GM12878 (cell line): Measurements from ENCODE around the gene GCK. TPM values are rescaled to one million over a fixed set of nuclear protein-coding genes. Genes with fewer than 3 reads are reported as not detected.

Experiments used
- ATAC-seq: fragments of 200-7000 bp; cut with Tn5 transposase; 3 replicates; pipeline ENCODE4 v1.9.1; 2020; ENCODE audit warnings: mild to moderate bottlenecking, moderate library complexity
- BruUV-seq: library from RNA; stranded (reverse); fragments of 400-500 nt; replicated peaks from 2 replicates; lab custom pipeline; 2021; lab: Mats Ljungman, UMichigan
- CTCF ChIA-PET: fragments of 300-600 bp; sonication (Branson Sonifier 250); formaldehyde crosslinking; extraction: SDS; loops from one replicate; lab custom pipeline; 2021; ENCODE audit warnings: inconsistent platforms; lab: Yijun Ruan, JAX
- POLR2A ChIA-PET: fragments of 350-600 bp; formaldehyde crosslinking; extraction: SDS; loops from one replicate; lab custom pipeline; 2021; ENCODE audit warnings: inconsistent platforms; lab: Charles Lee
- RAD21 ChIA-PET: fragments of 300-600 bp; sonication (Branson Sonifier 250); formaldehyde crosslinking; loops from one replicate; lab custom pipeline; 2023; ENCODE audit warnings: antibody characterized with exemption; ENCODE audit not compliant: unreplicated experiment; lab: Charles Lee
- SMC1A ChIA-PET: fragments of 300-600 bp; sonication (Branson Sonifier 250); formaldehyde crosslinking; loops from one replicate; lab custom pipeline; 2023; ENCODE audit not compliant: unreplicated experiment, uncharacterized antibody; lab: Charles Lee
- DNase-seq: peaks from one replicate; pipeline ENCODE4 v3.0.0-alpha.2; 2011; ENCODE audit warnings: low read depth, low spot score
- FAIRE-seq: peaks from 3 replicates; lab custom pipeline; 2011; peaks lifted over from hg19 to GRCh38; lab: Jason Lieb, UNC
- H2AFZ ChIP-seq: 2 replicates; pipeline ENCODE4 v1.6.0; 2011; ENCODE audit warnings: low read depth, low read length, control low read depth; ENCODE audit not compliant: control insufficient read depth
- H3K27ac ChIP-seq: 2 replicates; pipeline ENCODE4 v1.5.1; 2011; ENCODE audit warnings: control low read depth; ENCODE audit not compliant: control insufficient read depth, insufficient read depth
- H3K27me3 ChIP-seq, 2 experiments: replicated peaks in 1 of 2; 2 replicates each; pipeline versions ENCODE4 v1.6.0 to v1.6.1; 2011; ENCODE audit warnings: low read length in 1 of 2; ENCODE audit not compliant: control insufficient read depth in 2 of 2, insufficient read depth in 2 of 2
- H3K36me3 ChIP-seq, 2 experiments: 2 replicates each; pipeline ENCODE4 v1.5.1; 2011; ENCODE audit warnings: low read length in 1 of 2; ENCODE audit not compliant: control insufficient read depth in 2 of 2, insufficient read depth in 2 of 2
- H3K4me1 ChIP-seq: 2 replicates; pipeline ENCODE4 v1.6.1; 2011; ENCODE audit warnings: mild to moderate bottlenecking, low read length, moderate library complexity, mixed read lengths; ENCODE audit not compliant: control insufficient read depth, insufficient read depth
- H3K4me2 ChIP-seq: 2 replicates; pipeline ENCODE4 v1.6.0; 2011; ENCODE audit warnings: control low read depth; ENCODE audit not compliant: control insufficient read depth, insufficient read depth
- H3K4me3 ChIP-seq: fragments of 200-600 bp; sonication (generic); 2 replicates; pipeline ENCODE4 v1.5.1; 2016
- H3K79me2 ChIP-seq: 2 replicates; pipeline ENCODE4 v1.6.0; 2011; ENCODE audit warnings: low read length; ENCODE audit not compliant: control insufficient read depth, insufficient read depth
- H3K9ac ChIP-seq: 2 replicates; pipeline ENCODE4 v1.8.0; 2011; ENCODE audit warnings: low read length, control low read depth, mixed read lengths; ENCODE audit not compliant: control insufficient read depth, insufficient read depth
- H3K9me3 ChIP-seq: replicated peaks from 3 replicates; pipeline ENCODE4 v1.5.1; 2011; ENCODE audit warnings: mild to moderate bottlenecking, low read length; ENCODE audit not compliant: control insufficient read depth, insufficient read depth
- H4K20me1 ChIP-seq: 2 replicates; pipeline ENCODE4 v1.6.0; 2011; ENCODE audit not compliant: control insufficient read depth, insufficient read depth
- ATF7 ChIP-seq: fragments of 450-650 bp; IDR thresholded peaks from 2 replicates; pipeline ENCODE4 v1.6.1; 2016; ENCODE audit warnings: low read depth, mild to moderate bottlenecking
- CHD2 ChIP-seq: IDR thresholded peaks from 2 replicates; pipeline ENCODE4 v1.6.1; 2011; ENCODE audit warnings: low read depth, low read length, improper control_type of control experiment, borderline replicate concordance
- DPF2 ChIP-seq: fragments of 450-650 bp; IDR thresholded peaks from 2 replicates; pipeline ENCODE4 v1.6.1; 2017; ENCODE audit warnings: mild to moderate bottlenecking
- EGR1 ChIP-seq, 2 experiments: IDR thresholded peaks; 1 replicate in 1 of 2; 2 replicates in 1 of 2; pipeline ENCODE4 v1.6.1; 2011 to 2012; ENCODE audit warnings: low read depth in 2 of 2, low read length in 2 of 2, borderline replicate concordance in 1 of 2, mild to moderate bottlenecking in 1 of 2, moderate library complexity in 1 of 2
- ESRRA ChIP-seq: IDR thresholded peaks from 2 replicates; pipeline ENCODE4 v1.6.1; 2012; ENCODE audit warnings: mild to moderate bottlenecking, low read length, improper control_type of control experiment
- IKZF1 ChIP-seq: fragments of 450-650 bp; conservative IDR thresholded peaks from 2 replicates; pipeline ENCODE4 v1.6.1; 2017; ENCODE audit warnings: antibody characterized with exemption, mild to moderate bottlenecking
- IKZF2 ChIP-seq, 2 experiments: fragments of 450-650 bp; IDR thresholded peaks; 2 replicates each; pipeline ENCODE4 v1.6.1; 2017; ENCODE audit warnings: mild to moderate bottlenecking in 2 of 2, moderate library complexity in 2 of 2
- IRF4 ChIP-seq: IDR thresholded peaks from 2 replicates; pipeline ENCODE4 v1.6.1; 2011; ENCODE audit warnings: low read depth, low read length
- MEF2B ChIP-seq: fragments of 450-650 bp; IDR thresholded peaks from 2 replicates; pipeline ENCODE4 v1.6.1; 2018; ENCODE audit warnings: mild to moderate bottlenecking, moderate library complexity; ENCODE audit not compliant: partially characterized antibody, poor library complexity, severe bottlenecking
- MTA2 ChIP-seq: fragments of 450-650 bp; IDR thresholded peaks from 2 replicates; pipeline ENCODE4 v1.6.1; 2016; ENCODE audit warnings: low read depth, mild to moderate bottlenecking, moderate library complexity
- NBN ChIP-seq: fragments of 450-650 bp; IDR thresholded peaks from 2 replicates; pipeline ENCODE4 v1.6.1; 2016
- NR2C1 ChIP-seq: fragments of 450-650 bp; IDR thresholded peaks from 2 replicates; pipeline ENCODE4 v1.6.1; 2017; ENCODE audit warnings: antibody characterized with exemption, mild to moderate bottlenecking, moderate library complexity
- NR2F1 ChIP-seq: fragments of 450-650 bp; conservative IDR thresholded peaks from 2 replicates; pipeline ENCODE4 v1.6.1; 2017; ENCODE audit warnings: mild to moderate bottlenecking
- RB1 ChIP-seq: fragments of 450-650 bp; formaldehyde crosslinking; IDR thresholded peaks from 2 replicates; pipeline ENCODE4 v1.6.1; 2017; ENCODE audit warnings: mild to moderate bottlenecking, borderline replicate concordance
- RUNX3 ChIP-seq: IDR thresholded peaks from 2 replicates; pipeline ENCODE4 v1.6.1; 2012; ENCODE audit warnings: low read length, inconsistent platforms
- SMARCA5 ChIP-seq: fragments of 450-650 bp; IDR thresholded peaks from 2 replicates; pipeline ENCODE4 v1.6.1; 2017; ENCODE audit warnings: mild to moderate bottlenecking
- SPI1 ChIP-seq: IDR thresholded peaks from 2 replicates; pipeline ENCODE4 v1.6.1; 2011; ENCODE audit warnings: low read depth, mild to moderate bottlenecking, low read length, moderate library complexity, borderline replicate concordance; ENCODE audit not compliant: insufficient read depth
- TCF12 ChIP-seq: IDR thresholded peaks from 2 replicates; pipeline ENCODE4 v1.6.1; 2011; ENCODE audit warnings: low read depth, mild to moderate bottlenecking, low read length
- TCF3 ChIP-seq: IDR thresholded peaks from 2 replicates; pipeline ENCODE4 v1.6.1; 2012; ENCODE audit warnings: low read depth, mild to moderate bottlenecking, low read length, borderline replicate concordance; ENCODE audit not compliant: insufficient read depth
- USF2 ChIP-seq: IDR thresholded peaks from 2 replicates; pipeline ENCODE4 v1.6.1; 2011; ENCODE audit warnings: low read depth, low read length, improper control_type of control experiment, borderline replicate concordance
- ZBED1 ChIP-seq: IDR thresholded peaks from 2 replicates; pipeline ENCODE4 v1.6.1; 2016; ENCODE audit warnings: borderline replicate concordance
- ZNF217 ChIP-seq: fragments of 450-650 bp; IDR thresholded peaks from 2 replicates; pipeline ENCODE4 v1.6.1; 2017; ENCODE audit warnings: antibody characterized with exemption, mild to moderate bottlenecking
- WGBS: methylation state at CpG from one replicate; pipeline ENCODE4 v1.1.6; 2016; ENCODE audit warnings: low lambda C conversion rate; ENCODE audit not compliant: insufficient replicate concordance, insufficient coverage; ENCODE audit errors: missing lambda C conversion rate; 5-methylcytosine and 5-hydroxymethylcytosine counted together
- in situ Hi-C: fragments of 300-500 bp; cut with MboI; formaldehyde crosslinking; loops from 9 replicates; pipeline ENCODE4 v1.14.3; 2018; ENCODE audit warnings: mixed read lengths
- intact Hi-C: fragments of 100-400 bp; cut with micrococcal nuclease; formaldehyde crosslinking; loops from one replicate; pipeline ENCODE4 v1.14.2; 2022; ENCODE audit not compliant: unreplicated experiment
- polyA plus RNA-seq, 11 experiments: library from polyadenylated mRNA; depleted of rRNA in 4 of 11; unstranded in 6 of 11; stranded (reverse) in 5 of 11; fragments of >200 nt; fragmentation: Nextera tagmentation in 4 of 11; fragmentation: Illumina TruSeq in 1 of 11; extraction: Ambion mirVana in 4 of 11; extraction: Trizol in 1 of 11; gene quantifications; 1 replicate in 1 of 11; 2 replicates in 10 of 11; pipeline versions ENCODE4 v1.2.1 to v1.2.3, GENCODE V29; 2011 to 2016; ENCODE audit warnings: inconsistent platforms in 2 of 11, missing spikeins in 2 of 11, low read depth in 1 of 11
- total RNA-seq, 4 experiments: library from RNA; depleted of rRNA in 3 of 4; stranded (reverse); fragments of >200 nt in 3 of 4; fragmentation: Illumina TruSeq in 1 of 4; extraction: Trizol in 1 of 4; gene quantifications; 2 replicates each; pipeline versions ENCODE4 v1.2.1 to v1.2.3, GENCODE V29; 2013 to 2021

The GCK gene
- total and polyA plus RNA-seq, 10 of the 15 experiments (the other 5 are each of a cell fraction or from before 2014, with no cell fraction given): 0.06 to 0.16 TPM; not detected in 8

DNA sequence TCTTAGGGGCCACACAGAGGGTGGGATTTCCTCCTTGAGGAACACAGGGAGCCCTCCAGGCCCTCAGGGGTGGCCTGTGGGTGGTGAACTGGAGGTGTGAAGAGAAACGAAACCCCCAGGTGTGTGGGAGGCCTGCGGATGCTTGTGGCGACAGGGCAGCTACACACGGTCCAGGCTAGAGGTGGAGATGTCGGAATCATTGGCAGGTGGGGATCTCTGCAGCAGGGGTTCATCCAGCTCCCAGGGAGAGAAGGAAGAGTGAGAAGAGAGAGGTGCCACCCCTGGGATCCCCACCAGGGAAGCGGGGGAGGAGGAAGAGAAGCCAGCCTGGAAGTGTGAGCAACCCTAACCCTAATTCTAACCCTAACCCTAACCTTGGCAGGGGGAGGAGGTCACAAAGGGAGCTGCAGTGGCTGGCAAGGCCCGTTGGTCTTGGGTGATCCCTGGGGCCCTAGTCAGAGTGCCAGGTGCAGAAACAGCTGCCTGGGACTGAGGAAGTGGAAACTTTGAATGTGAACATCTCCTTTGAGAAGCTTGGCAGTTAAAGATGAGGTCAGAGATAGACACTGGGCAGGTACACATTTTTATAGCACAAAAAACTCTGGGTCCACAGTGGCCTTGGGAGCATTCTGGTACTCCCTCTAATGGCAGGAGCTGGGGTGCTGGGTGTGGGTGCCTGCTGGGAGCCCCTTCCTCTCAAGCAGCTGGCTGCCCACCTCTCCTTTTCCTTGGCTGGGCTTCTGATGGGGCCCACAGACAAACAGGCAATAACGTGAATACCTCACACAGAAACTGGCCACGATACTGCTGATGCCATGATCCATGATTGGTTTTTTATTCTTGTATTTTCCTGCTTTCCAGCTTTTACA, 91.9 kb downstream of the GCK start:
- H4K20me1 ChIP-seq: no peaks in the 10 kb centered on the region
- no peak overlapping the region for H3K9ac ChIP-seq
- ATAC-seq (peak; percentile 73), FAIRE-seq (no peak), DNase-seq (peak; percentile 15)
- BruUV-seq: no TSS peak
- H3K4me2 ChIP-seq: peak overlapping the region; percentile 44; the same call in 1 of the 2 replicates
- intact Hi-C loops: no loop called here
- H3K4me1 ChIP-seq: peaks cover 14% of the 10 kb centered on the region
- RAD21 ChIA-PET: interaction anchor here (1.0 to 1.3 kb wide), 3 partner anchors 19 to 53 kb away, joined by 3 to 4 read pairs (median 3); partner anchors contain the start of gene DBNL
- POLR2A ChIA-PET: interaction anchor here (0.5 to 0.9 kb wide), 2 partner anchors 16 to 196 kb away, joined by 3 to 5 read pairs; no protein-coding TSS in a partner anchor
- H3K27ac ChIP-seq: no peak overlapping the region; the same call in 1 of the 2 replicates
- no peaks in the 10 kb centered on the region for H3K79me2 ChIP-seq
- in situ Hi-C loops: no loop called here
- no peaks in the 10 kb centered on the region for H3K36me3 ChIP-seq
- peak overlapping the region; percentile 33 for H2AFZ ChIP-seq
- SMC1A ChIA-PET: interaction anchor here (1.4 to 2.0 kb wide), 4 partner anchors 12 to 25 kb away, joined by 3 to 6 read pairs (median 4); no protein-coding TSS in a partner anchor
- 12% methylated on average over 9 of the region's 9 CpGs for WGBS
- CTCF ChIA-PET: interaction anchor here (0.8 to 2.8 kb wide), 5 partner anchors 12 to 182 kb away, joined by 3 to 9 read pairs (median 3); no protein-coding TSS in a partner anchor
- TF ChIP-seq SMARCA5 (0 out of 2 replicates have a peak, but pooled peaks have one; percentile 27), CHD2 (no peak), MTA2 (peak; percentile 52), NR2C1 (peak; percentile 27; the same call in 1 of the 2 replicates), NBN (0 out of 2 replicates have a peak, but pooled peaks have one; percentile 34), EGR1 (IDR thresholded peaks at IDR 0.05; ENCODE audit: borderline replicate concordance in 1 of 2, low read depth in 2 of 2, low read length in 2 of 2) (peak in 1 of 2 experiments; percentile 51; a peak in 1 of 3 replicates), RB1 (0 out of 2 replicates have a peak, but pooled peaks have one; percentile 26), IKZF1 (peak; percentile 75), ZBED1 (no peak), ATF7 (peak; percentile 48; the same call in 1 of the 2 replicates), TCF12 (peak; percentile 86), TCF3 (peak; percentile 76; the same call in 1 of the 2 replicates), ZNF217 (0 out of 2 replicates have a peak, but pooled peaks have one; percentile 19), NR2F1 (peak; percentile 85), USF2 (no peak), ESRRA (no peak), IRF4 (no peak), IKZF2 (IDR thresholded peaks at IDR 0.05) (peak; percentile 47 to 69; a peak in 3 of 4 replicates), SPI1 (peak; percentile 61; the same call in 1 of the 2 replicates), DPF2 (0 out of 2 replicates have a peak, but pooled peaks have one; percentile 63), RUNX3 (peak; percentile 58), MEF2B (peak; percentile 44)
- no peak overlapping the region for H3K4me3 ChIP-seq
- H3K9me3 ChIP-seq: no peaks in the 10 kb centered on the region
- no peaks in the 10 kb centered on the region for H3K27me3 ChIP-seq
